GM12878 (cell line): ENCODE measurements around the gene SLC12A2. TPM values are rescaled to one million over a fixed set of nuclear protein-coding genes. Genes with fewer than 3 reads are reported as not detected.

Source experiments
- ATAC-seq: fragments of 200-7000 bp; cut with Tn5 transposase; 3 replicates; pipeline ENCODE4 v1.9.1; 2020; ENCODE audit warnings: mild to moderate bottlenecking, moderate library complexity
- BruUV-seq: library from RNA; stranded (reverse); fragments of 400-500 nt; replicated peaks from 2 replicates; lab custom pipeline; 2021; lab: Mats Ljungman, UMichigan
- CTCF ChIA-PET: fragments of 300-600 bp; sonication (Branson Sonifier 250); formaldehyde crosslinking; extraction: SDS; loops from one replicate; lab custom pipeline; 2021; ENCODE audit warnings: inconsistent platforms; lab: Yijun Ruan, JAX
- POLR2A ChIA-PET: fragments of 350-600 bp; formaldehyde crosslinking; extraction: SDS; loops from one replicate; lab custom pipeline; 2021; ENCODE audit warnings: inconsistent platforms; lab: Charles Lee
- RAD21 ChIA-PET: fragments of 300-600 bp; sonication (Branson Sonifier 250); formaldehyde crosslinking; loops from one replicate; lab custom pipeline; 2023; ENCODE audit warnings: antibody characterized with exemption; ENCODE audit not compliant: unreplicated experiment; lab: Charles Lee
- SMC1A ChIA-PET: fragments of 300-600 bp; sonication (Branson Sonifier 250); formaldehyde crosslinking; loops from one replicate; lab custom pipeline; 2023; ENCODE audit not compliant: unreplicated experiment, uncharacterized antibody; lab: Charles Lee
- DNase-seq: peaks from one replicate; pipeline ENCODE4 v3.0.0-alpha.2; 2011; ENCODE audit warnings: low read depth, low spot score
- FAIRE-seq: peaks from 3 replicates; lab custom pipeline; 2011; peaks lifted over from hg19 to GRCh38; lab: Jason Lieb, UNC
- H2AFZ ChIP-seq: 2 replicates; pipeline ENCODE4 v1.6.0; 2011; ENCODE audit warnings: low read depth, low read length, control low read depth; ENCODE audit not compliant: control insufficient read depth
- H3K27ac ChIP-seq: 2 replicates; pipeline ENCODE4 v1.5.1; 2011; ENCODE audit warnings: control low read depth; ENCODE audit not compliant: control insufficient read depth, insufficient read depth
- H3K27me3 ChIP-seq, 2 experiments: replicated peaks in 1 of 2; 2 replicates each; pipeline versions ENCODE4 v1.6.0 to v1.6.1; 2011; ENCODE audit warnings: low read length in 1 of 2; ENCODE audit not compliant: control insufficient read depth in 2 of 2, insufficient read depth in 2 of 2
- H3K36me3 ChIP-seq, 2 experiments: 2 replicates each; pipeline ENCODE4 v1.5.1; 2011; ENCODE audit warnings: low read length in 1 of 2; ENCODE audit not compliant: control insufficient read depth in 2 of 2, insufficient read depth in 2 of 2
- H3K4me1 ChIP-seq: 2 replicates; pipeline ENCODE4 v1.6.1; 2011; ENCODE audit warnings: mild to moderate bottlenecking, low read length, moderate library complexity, mixed read lengths; ENCODE audit not compliant: control insufficient read depth, insufficient read depth
- H3K4me2 ChIP-seq: 2 replicates; pipeline ENCODE4 v1.6.0; 2011; ENCODE audit warnings: control low read depth; ENCODE audit not compliant: control insufficient read depth, insufficient read depth
- H3K4me3 ChIP-seq: fragments of 200-600 bp; sonication (generic); 2 replicates; pipeline ENCODE4 v1.5.1; 2016
- H3K79me2 ChIP-seq: 2 replicates; pipeline ENCODE4 v1.6.0; 2011; ENCODE audit warnings: low read length; ENCODE audit not compliant: control insufficient read depth, insufficient read depth
- H3K9ac ChIP-seq: 2 replicates; pipeline ENCODE4 v1.8.0; 2011; ENCODE audit warnings: low read length, control low read depth, mixed read lengths; ENCODE audit not compliant: control insufficient read depth, insufficient read depth
- H3K9me3 ChIP-seq: replicated peaks from 3 replicates; pipeline ENCODE4 v1.5.1; 2011; ENCODE audit warnings: mild to moderate bottlenecking, low read length; ENCODE audit not compliant: control insufficient read depth, insufficient read depth
- H4K20me1 ChIP-seq: 2 replicates; pipeline ENCODE4 v1.6.0; 2011; ENCODE audit not compliant: control insufficient read depth, insufficient read depth
- CHD1 ChIP-seq: IDR thresholded peaks from 2 replicates; pipeline ENCODE4 v1.6.1; 2012; ENCODE audit warnings: low read depth, low read length, improper control_type of control experiment
- CREB1 ChIP-seq: IDR thresholded peaks from 2 replicates; pipeline ENCODE4 v1.6.1; 2012; ENCODE audit warnings: low read depth, mild to moderate bottlenecking, inconsistent platforms
- CREM ChIP-seq: IDR thresholded peaks from 2 replicates; pipeline ENCODE4 v1.6.1; 2014; ENCODE audit warnings: antibody characterized with exemption, low read depth
- HDAC2 ChIP-seq: fragments of 200-600 bp; sonication (generic); IDR thresholded peaks from 2 replicates; pipeline ENCODE4 v1.6.1; 2017
- HDGF ChIP-seq: fragments of 450-650 bp; IDR thresholded peaks from 2 replicates; pipeline ENCODE4 v1.6.1; 2016; ENCODE audit warnings: antibody characterized with exemption
- RAD21 ChIP-seq: IDR thresholded peaks from 2 replicates; pipeline ENCODE4 v1.6.1; 2011; ENCODE audit warnings: mild to moderate bottlenecking, low read depth, low read length, moderate library complexity; ENCODE audit not compliant: insufficient read depth
- SRF ChIP-seq, 2 experiments: IDR thresholded peaks; 2 replicates each; pipeline ENCODE4 v1.6.1; 2011; ENCODE audit warnings: low read depth in 2 of 2, low read length in 2 of 2, mild to moderate bottlenecking in 1 of 2, moderate library complexity in 1 of 2
- WRNIP1 ChIP-seq: IDR thresholded peaks from 2 replicates; pipeline ENCODE4 v1.6.1; 2011; ENCODE audit warnings: low read depth, low read length, improper control_type of control experiment, borderline replicate concordance
- WGBS: methylation state at CpG from one replicate; pipeline ENCODE4 v1.1.6; 2016; ENCODE audit warnings: low lambda C conversion rate; ENCODE audit not compliant: insufficient replicate concordance, insufficient coverage; ENCODE audit errors: missing lambda C conversion rate; 5-methylcytosine and 5-hydroxymethylcytosine counted together
- in situ Hi-C: fragments of 300-500 bp; cut with MboI; formaldehyde crosslinking; loops from 9 replicates; pipeline ENCODE4 v1.14.3; 2018; ENCODE audit warnings: mixed read lengths
- intact Hi-C: fragments of 100-400 bp; cut with micrococcal nuclease; formaldehyde crosslinking; loops from one replicate; pipeline ENCODE4 v1.14.2; 2022; ENCODE audit not compliant: unreplicated experiment
- polyA plus RNA-seq, 11 experiments: library from polyadenylated mRNA; depleted of rRNA in 4 of 11; unstranded in 6 of 11; stranded (reverse) in 5 of 11; fragments of >200 nt; fragmentation: Nextera tagmentation in 4 of 11; fragmentation: Illumina TruSeq in 1 of 11; extraction: Ambion mirVana in 4 of 11; extraction: Trizol in 1 of 11; gene quantifications; 1 replicate in 1 of 11; 2 replicates in 10 of 11; pipeline versions ENCODE4 v1.2.1 to v1.2.3, GENCODE V29; 2011 to 2016; ENCODE audit warnings: inconsistent platforms in 2 of 11, missing spikeins in 2 of 11, low read depth in 1 of 11
- total RNA-seq, 4 experiments: library from RNA; depleted of rRNA in 3 of 4; stranded (reverse); fragments of >200 nt in 3 of 4; fragmentation: Illumina TruSeq in 1 of 4; extraction: Trizol in 1 of 4; gene quantifications; 2 replicates each; pipeline versions ENCODE4 v1.2.1 to v1.2.3, GENCODE V29; 2013 to 2021
- TF ChIP-seq, protein P1 (sequence below): fragments of 450-650 bp; formaldehyde crosslinking; IDR thresholded peaks from 2 replicates; pipeline ENCODE4 v1.4.0; 2020; ENCODE audit warnings: mild to moderate bottlenecking, moderate library complexity
- TF ChIP-seq, protein P2 (sequence below): fragments of 450-650 bp; IDR thresholded peaks from 2 replicates; pipeline ENCODE4 v1.6.1; 2016; ENCODE audit warnings: mild to moderate bottlenecking
- TF ChIP-seq, protein P3 (sequence below): IDR thresholded peaks from 2 replicates; pipeline ENCODE4 v1.6.1; 2012; ENCODE audit warnings: improper control_type of control experiment, low read depth, low read length; ENCODE audit not compliant: insufficient replicate concordance
- TF ChIP-seq, protein P4 (sequence below): fragments of 450-650 bp; IDR thresholded peaks from 2 replicates; pipeline ENCODE4 v1.6.1; 2014; ENCODE audit warnings: mild to moderate bottlenecking

Gene SLC12A2
- total and polyA plus RNA-seq, 10 of the 15 experiments (the other 5 are each of a cell fraction or from before 2014, with no cell fraction given): 5.1 to 21.8 (median 10.5) TPM

GRCh38 chr5:128132499-128132898, 48.9 kb downstream of the SLC12A2 start:
- Histone ChIP-seq H3K27me3 (no peaks in the 10 kb centered on the region), H3K9ac (no peak overlapping the region), H3K4me2 (no peak overlapping the region), H3K79me2 (no peaks in the 10 kb centered on the region), H3K36me3 (peaks cover 0 to 4% of the 10 kb centered on the region in 2 experiments; a peak in 3 of 4 replicates), H2AFZ (no peak overlapping the region), H3K4me1 (no peaks in the 10 kb centered on the region), H4K20me1 (no peaks in the 10 kb centered on the region), H3K4me3 (no peak overlapping the region), H3K27ac (no peak overlapping the region), H3K9me3 (no peaks in the 10 kb centered on the region)
- FAIRE-seq (no peak), ATAC-seq (no peak), DNase-seq (no peak)
- in situ Hi-C loops: no loop called here
- TF ChIP-seq CREB1: no peak
- TF ChIP-seq, protein P1, sequence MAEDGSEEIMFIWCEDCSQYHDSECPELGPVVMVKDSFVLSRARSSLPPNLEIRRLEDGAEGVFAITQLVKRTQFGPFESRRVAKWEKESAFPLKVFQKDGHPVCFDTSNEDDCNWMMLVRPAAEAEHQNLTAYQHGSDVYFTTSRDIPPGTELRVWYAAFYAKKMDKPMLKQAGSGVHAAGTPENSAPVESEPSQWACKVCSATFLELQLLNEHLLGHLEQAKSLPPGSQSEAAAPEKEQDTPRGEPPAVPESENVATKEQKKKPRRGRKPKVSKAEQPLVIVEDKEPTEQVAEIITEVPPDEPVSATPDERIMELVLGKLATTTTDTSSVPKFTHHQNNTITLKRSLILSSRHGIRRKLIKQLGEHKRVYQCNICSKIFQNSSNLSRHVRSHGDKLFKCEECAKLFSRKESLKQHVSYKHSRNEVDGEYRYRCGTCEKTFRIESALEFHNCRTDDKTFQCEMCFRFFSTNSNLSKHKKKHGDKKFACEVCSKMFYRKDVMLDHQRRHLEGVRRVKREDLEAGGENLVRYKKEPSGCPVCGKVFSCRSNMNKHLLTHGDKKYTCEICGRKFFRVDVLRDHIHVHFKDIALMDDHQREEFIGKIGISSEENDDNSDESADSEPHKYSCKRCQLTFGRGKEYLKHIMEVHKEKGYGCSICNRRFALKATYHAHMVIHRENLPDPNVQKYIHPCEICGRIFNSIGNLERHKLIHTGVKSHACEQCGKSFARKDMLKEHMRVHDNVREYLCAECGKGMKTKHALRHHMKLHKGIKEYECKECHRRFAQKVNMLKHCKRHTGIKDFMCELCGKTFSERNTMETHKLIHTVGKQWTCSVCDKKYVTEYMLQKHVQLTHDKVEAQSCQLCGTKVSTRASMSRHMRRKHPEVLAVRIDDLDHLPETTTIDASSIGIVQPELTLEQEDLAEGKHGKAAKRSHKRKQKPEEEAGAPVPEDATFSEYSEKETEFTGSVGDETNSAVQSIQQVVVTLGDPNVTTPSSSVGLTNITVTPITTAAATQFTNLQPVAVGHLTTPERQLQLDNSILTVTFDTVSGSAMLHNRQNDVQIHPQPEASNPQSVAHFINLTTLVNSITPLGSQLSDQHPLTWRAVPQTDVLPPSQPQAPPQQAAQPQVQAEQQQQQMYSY (CRISPR knock-in tag): no peak
- TF ChIP-seq, protein P2, sequence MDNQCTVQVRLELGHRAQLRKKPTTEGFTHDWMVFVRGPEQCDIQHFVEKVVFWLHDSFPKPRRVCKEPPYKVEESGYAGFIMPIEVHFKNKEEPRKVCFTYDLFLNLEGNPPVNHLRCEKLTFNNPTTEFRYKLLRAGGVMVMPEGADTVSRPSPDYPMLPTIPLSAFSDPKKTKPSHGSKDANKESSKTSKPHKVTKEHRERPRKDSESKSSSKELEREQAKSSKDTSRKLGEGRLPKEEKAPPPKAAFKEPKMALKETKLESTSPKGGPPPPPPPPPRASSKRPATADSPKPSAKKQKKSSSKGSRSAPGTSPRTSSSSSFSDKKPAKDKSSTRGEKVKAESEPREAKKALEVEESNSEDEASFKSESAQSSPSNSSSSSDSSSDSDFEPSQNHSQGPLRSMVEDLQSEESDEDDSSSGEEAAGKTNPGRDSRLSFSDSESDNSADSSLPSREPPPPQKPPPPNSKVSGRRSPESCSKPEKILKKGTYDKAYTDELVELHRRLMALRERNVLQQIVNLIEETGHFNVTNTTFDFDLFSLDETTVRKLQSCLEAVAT: no peak
- TF ChIP-seq, protein P3, sequence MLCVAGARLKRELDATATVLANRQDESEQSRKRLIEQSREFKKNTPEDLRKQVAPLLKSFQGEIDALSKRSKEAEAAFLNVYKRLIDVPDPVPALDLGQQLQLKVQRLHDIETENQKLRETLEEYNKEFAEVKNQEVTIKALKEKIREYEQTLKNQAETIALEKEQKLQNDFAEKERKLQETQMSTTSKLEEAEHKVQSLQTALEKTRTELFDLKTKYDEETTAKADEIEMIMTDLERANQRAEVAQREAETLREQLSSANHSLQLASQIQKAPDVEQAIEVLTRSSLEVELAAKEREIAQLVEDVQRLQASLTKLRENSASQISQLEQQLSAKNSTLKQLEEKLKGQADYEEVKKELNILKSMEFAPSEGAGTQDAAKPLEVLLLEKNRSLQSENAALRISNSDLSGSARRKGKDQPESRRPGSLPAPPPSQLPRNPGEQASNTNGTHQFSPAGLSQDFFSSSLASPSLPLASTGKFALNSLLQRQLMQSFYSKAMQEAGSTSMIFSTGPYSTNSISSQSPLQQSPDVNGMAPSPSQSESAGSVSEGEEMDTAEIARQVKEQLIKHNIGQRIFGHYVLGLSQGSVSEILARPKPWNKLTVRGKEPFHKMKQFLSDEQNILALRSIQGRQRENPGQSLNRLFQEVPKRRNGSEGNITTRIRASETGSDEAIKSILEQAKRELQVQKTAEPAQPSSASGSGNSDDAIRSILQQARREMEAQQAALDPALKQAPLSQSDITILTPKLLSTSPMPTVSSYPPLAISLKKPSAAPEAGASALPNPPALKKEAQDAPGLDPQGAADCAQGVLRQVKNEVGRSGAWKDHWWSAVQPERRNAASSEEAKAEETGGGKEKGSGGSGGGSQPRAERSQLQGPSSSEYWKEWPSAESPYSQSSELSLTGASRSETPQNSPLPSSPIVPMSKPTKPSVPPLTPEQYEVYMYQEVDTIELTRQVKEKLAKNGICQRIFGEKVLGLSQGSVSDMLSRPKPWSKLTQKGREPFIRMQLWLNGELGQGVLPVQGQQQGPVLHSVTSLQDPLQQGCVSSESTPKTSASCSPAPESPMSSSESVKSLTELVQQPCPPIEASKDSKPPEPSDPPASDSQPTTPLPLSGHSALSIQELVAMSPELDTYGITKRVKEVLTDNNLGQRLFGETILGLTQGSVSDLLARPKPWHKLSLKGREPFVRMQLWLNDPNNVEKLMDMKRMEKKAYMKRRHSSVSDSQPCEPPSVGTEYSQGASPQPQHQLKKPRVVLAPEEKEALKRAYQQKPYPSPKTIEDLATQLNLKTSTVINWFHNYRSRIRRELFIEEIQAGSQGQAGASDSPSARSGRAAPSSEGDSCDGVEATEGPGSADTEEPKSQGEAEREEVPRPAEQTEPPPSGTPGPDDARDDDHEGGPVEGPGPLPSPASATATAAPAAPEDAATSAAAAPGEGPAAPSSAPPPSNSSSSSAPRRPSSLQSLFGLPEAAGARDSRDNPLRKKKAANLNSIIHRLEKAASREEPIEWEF: no peak
- no peak for TF ChIP-seq HDAC2
- TF ChIP-seq, protein P4, sequence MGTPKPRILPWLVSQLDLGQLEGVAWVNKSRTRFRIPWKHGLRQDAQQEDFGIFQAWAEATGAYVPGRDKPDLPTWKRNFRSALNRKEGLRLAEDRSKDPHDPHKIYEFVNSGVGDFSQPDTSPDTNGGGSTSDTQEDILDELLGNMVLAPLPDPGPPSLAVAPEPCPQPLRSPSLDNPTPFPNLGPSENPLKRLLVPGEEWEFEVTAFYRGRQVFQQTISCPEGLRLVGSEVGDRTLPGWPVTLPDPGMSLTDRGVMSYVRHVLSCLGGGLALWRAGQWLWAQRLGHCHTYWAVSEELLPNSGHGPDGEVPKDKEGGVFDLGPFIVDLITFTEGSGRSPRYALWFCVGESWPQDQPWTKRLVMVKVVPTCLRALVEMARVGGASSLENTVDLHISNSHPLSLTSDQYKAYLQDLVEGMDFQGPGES: no peak
- TF ChIP-seq SRF (IDR thresholded peaks at IDR 0.05; ENCODE audit: low read depth in 2 of 2, low read length in 2 of 2): no peak
- no peak for TF ChIP-seq HDGF
- no peak for TF ChIP-seq WRNIP1
- TF ChIP-seq RAD21: no peak
- TF ChIP-seq CHD1: no peak
- TF ChIP-seq CREM: no peak
- SMC1A ChIA-PET: no interaction called here
- POLR2A ChIA-PET: no interaction called here
- BruUV-seq: no TSS peak
- RAD21 ChIA-PET: no interaction called here
- intact Hi-C loops: no loop called here
- 100% methylated on average over 1 of the region's 1 CpG for WGBS
- CTCF ChIA-PET: no interaction called here
